H1 (cell line): ENCODE data around the gene C12orf43. TPM values are rescaled to one million over a fixed set of nuclear protein-coding genes. Genes with fewer than 3 reads are reported as not detected.

Source experiments
- ATF3 ChIP-seq: IDR thresholded peaks from 2 replicates; pipeline ENCODE4 v1.6.1; 2011; ENCODE audit warnings: low read depth, mild to moderate bottlenecking, low read length; ENCODE audit not compliant: insufficient read depth
- EGR1 ChIP-seq: IDR thresholded peaks from 2 replicates; pipeline ENCODE4 v1.6.1; 2011; ENCODE audit warnings: low read depth, low read length, borderline replicate concordance
- GTF2F1 ChIP-seq: IDR thresholded peaks from 2 replicates; pipeline ENCODE4 v1.6.1; 2012; ENCODE audit warnings: low read depth, low read length, improper control_type of control experiment, borderline replicate concordance
- JUND ChIP-seq: IDR thresholded peaks from 2 replicates; pipeline ENCODE4 v1.6.1; 2011; ENCODE audit warnings: mild to moderate bottlenecking, improper control_type of control experiment, low read length
- KDM1A ChIP-seq: fragments of 200-600, 300-600 bp; sonication (generic); IDR thresholded peaks from 2 replicates; pipeline ENCODE4 v1.7.1; 2016; ENCODE audit warnings: mild to moderate bottlenecking, low read length, borderline replicate concordance
- KDM4A ChIP-seq: IDR thresholded peaks from one replicate; pipeline ENCODE4 v1.7.1; 2012; ENCODE audit warnings: low read depth, mild to moderate bottlenecking, moderate library complexity, low read length, inconsistent platforms; ENCODE audit not compliant: severe bottlenecking
- KDM5A ChIP-seq: fragments of 200-600 bp; IDR thresholded peaks from 2 replicates; pipeline ENCODE4 v1.7.1; 2012; ENCODE audit warnings: mild to moderate bottlenecking, low read length, inconsistent platforms, mixed read lengths
- MAX ChIP-seq: IDR thresholded peaks from 2 replicates; pipeline ENCODE4 v1.6.1; 2012; ENCODE audit warnings: inconsistent platforms
- NANOG ChIP-seq: IDR thresholded peaks from 2 replicates; pipeline ENCODE4 v1.6.1; 2011; ENCODE audit warnings: low read length, low read depth, mild to moderate bottlenecking, inconsistent platforms; ENCODE audit not compliant: insufficient read depth, poor library complexity, severe bottlenecking
- NRF1 ChIP-seq: IDR thresholded peaks from 2 replicates; pipeline ENCODE4 v1.6.1; 2011; ENCODE audit warnings: mild to moderate bottlenecking, low read depth, low read length, improper control_type of control experiment
- PHF8 ChIP-seq: fragments of 200-600 bp; sonication (generic); conservative IDR thresholded peaks from 2 replicates; pipeline ENCODE4 v1.7.1; 2012; ENCODE audit warnings: low read depth, mild to moderate bottlenecking, inconsistent platforms, low read length, moderate library complexity
- POU5F1 ChIP-seq: IDR thresholded peaks from 2 replicates; pipeline ENCODE4 v1.6.1; 2011; ENCODE audit warnings: low read depth, mild to moderate bottlenecking, low read length, moderate library complexity
- RAD21 ChIP-seq, 2 experiments: IDR thresholded peaks in 1 of 2; conservative IDR thresholded peaks in 1 of 2; 2 replicates each; pipeline ENCODE4 v1.6.1; 2011; ENCODE audit warnings: low read depth in 2 of 2, low read length in 2 of 2, improper control_type of control experiment in 1 of 2, inconsistent platforms in 1 of 2, mild to moderate bottlenecking in 1 of 2, moderate library complexity in 1 of 2
- RBBP5 ChIP-seq: IDR thresholded peaks from 2 replicates; pipeline ENCODE4 v1.7.1; 2012; ENCODE audit warnings: low read depth, mild to moderate bottlenecking, inconsistent platforms, low read length, moderate library complexity, borderline replicate concordance
- RXRA ChIP-seq: IDR thresholded peaks from 2 replicates; pipeline ENCODE4 v1.6.1; 2011; ENCODE audit warnings: low read depth, mild to moderate bottlenecking, low read length, moderate library complexity; ENCODE audit not compliant: insufficient read depth
- SAP30 ChIP-seq: fragments of 300-600 bp; sonication (generic); IDR thresholded peaks from 2 replicates; pipeline ENCODE4 v1.7.1; 2012; ENCODE audit warnings: low read length, moderate library complexity, mild to moderate bottlenecking, inconsistent platforms; ENCODE audit not compliant: insufficient read depth, insufficient replicate concordance
- SUZ12 ChIP-seq: fragments of 200-600 bp; sonication (generic); IDR thresholded peaks from 2 replicates; pipeline ENCODE4 v1.6.1; 2012; ENCODE audit warnings: mild to moderate bottlenecking, inconsistent platforms, low read length, moderate library complexity, mixed read lengths
- TCF12 ChIP-seq: IDR thresholded peaks from 2 replicates; pipeline ENCODE4 v1.6.1; 2011; ENCODE audit warnings: low read depth, mild to moderate bottlenecking, low read length
- ZNF274 ChIP-seq: IDR thresholded peaks from 2 replicates; pipeline ENCODE4 v1.7.0; 2012; ENCODE audit warnings: low read length, borderline replicate concordance; ENCODE audit errors: extremely low read depth
- polyA plus RNA-seq, 7 experiments: library from polyadenylated mRNA; depleted of rRNA in 3 of 7; stranded (reverse) in 5 of 7; unstranded in 2 of 7; fragments of >200 nt in 5 of 7; fragments of 200-250 nt in 2 of 7; gene quantifications; 1 replicate in 5 of 7; 2 replicates in 1 of 7; 4 replicates in 1 of 7; pipeline versions ENCODE4 v1.2.1 to v1.2.3, GENCODE V29; 2011 to 2013; ENCODE audit warnings: missing spikeins in 2 of 7, mixed read lengths in 2 of 7
- total RNA-seq: library from RNA; stranded (reverse); fragmentation: NEBNext Ultra II Directional; extraction: Animal tissue kit (Norgen Biotek cat#: 25700); gene quantifications from 2 replicates; pipeline ENCODE4 v1.2.1, GENCODE V29; 2021
- TF ChIP-seq, protein P1 (sequence below): IDR thresholded peaks from 2 replicates; pipeline ENCODE4 v1.6.1; 2012; ENCODE audit warnings: inconsistent platforms

Gene C12orf43
- total and polyA plus RNA-seq, 2 of the 8 experiments (the other 6 are each of a cell fraction or from before 2014, with no cell fraction given) = 9.2 to 22.3 TPM

- no peak; a peak in 1 of 4 replicates for TF ChIP-seq RAD21 (IDR thresholded peaks at IDR 0.05 in 1 of 2, conservative IDR thresholded peaks at IDR 0.05 in 1 of 2; ENCODE audit: low read depth in 2 of 2, low read length in 2 of 2)
- no peak for TF ChIP-seq NANOG
- TF ChIP-seq ZNF274 = no peak
- TF ChIP-seq POU5F1 = no peak
- no peak for TF ChIP-seq GTF2F1
- TF ChIP-seq KDM5A = peak; percentile 99
- peak; percentile 59 for TF ChIP-seq SAP30
- TF ChIP-seq KDM1A = no peak
- TF ChIP-seq JUND = peak; percentile 49; the same call in 1 of the 2 replicates
- TF ChIP-seq, protein P1, sequence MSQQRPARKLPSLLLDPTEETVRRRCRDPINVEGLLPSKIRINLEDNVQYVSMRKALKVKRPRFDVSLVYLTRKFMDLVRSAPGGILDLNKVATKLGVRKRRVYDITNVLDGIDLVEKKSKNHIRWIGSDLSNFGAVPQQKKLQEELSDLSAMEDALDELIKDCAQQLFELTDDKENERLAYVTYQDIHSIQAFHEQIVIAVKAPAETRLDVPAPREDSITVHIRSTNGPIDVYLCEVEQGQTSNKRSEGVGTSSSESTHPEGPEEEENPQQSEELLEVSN = no peak
- 0 out of 2 replicates have a peak, but pooled peaks have one; percentile 26 for TF ChIP-seq ATF3
- peak; percentile 62 for TF ChIP-seq MAX
- peak; percentile 91 for TF ChIP-seq PHF8
- TF ChIP-seq RBBP5 = peak; percentile 80; the same call in 1 of the 2 replicates
- no peak for TF ChIP-seq RXRA
- TF ChIP-seq KDM4A = peak; percentile 54
- no peak for TF ChIP-seq TCF12
- no peak for TF ChIP-seq EGR1
- no peak for TF ChIP-seq NRF1
- no peak for TF ChIP-seq SUZ12
These were observed at the start of gene C12orf43 (continued) for GRCh38 chr12:121015825-121016766.
